Measurements from ENCODE around the gene METTL3. TPM values are rescaled to one million over a fixed set of nuclear protein-coding genes. Genes with fewer than 3 reads are reported as not detected.

Gene METTL3
- total and polyA plus RNA-seq, 2 of the 13 experiments (the other 11 are each of a cell fraction or from before 2014, with no cell fraction given) = 123 to 130 TPM

DNA sequence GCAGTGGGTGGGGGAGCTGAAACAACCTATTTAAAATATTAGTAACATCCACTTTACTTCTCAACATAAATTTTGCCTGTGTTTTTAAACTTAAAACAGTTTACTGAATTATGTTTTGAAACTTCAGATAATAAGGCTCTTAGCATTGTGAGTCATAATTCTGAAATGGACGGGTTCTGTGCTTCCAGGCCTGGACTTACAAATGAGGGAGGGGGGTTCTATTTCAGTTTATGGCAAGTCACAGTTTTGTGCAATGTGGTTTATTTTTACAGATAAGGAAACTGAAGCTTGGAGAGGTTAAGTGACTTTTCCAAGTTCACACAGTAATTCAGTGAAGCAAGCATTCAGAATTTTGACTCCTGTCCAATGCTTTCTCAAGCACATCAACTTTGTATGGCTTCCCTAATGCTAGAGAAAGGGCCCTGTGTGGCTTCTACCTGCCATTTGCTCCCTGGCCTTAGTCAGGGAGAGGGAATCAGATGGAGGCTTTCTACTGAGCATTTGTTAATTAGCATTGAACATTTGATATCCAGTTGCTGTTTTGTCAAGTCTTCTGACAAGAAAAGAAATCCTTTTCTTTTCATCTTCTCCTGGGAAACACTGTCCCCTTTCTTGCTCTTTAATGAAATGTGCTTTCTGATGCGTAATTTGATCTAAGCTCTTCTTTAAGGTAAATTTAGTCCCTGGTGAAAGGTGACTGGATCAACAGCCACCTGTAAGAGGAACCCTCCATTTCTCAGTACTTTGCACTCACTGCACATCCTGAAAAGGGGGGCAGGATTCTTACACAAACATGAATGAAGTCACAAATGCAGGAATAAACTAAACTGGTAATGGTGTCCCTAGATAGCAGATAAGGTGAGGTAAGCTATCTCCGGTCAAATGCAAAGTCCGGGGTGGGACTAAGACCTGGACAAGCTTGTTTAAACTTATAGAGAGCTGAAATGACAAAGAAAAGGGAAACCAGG, 17.5 kb upstream of the METTL3 start (continued):
- TF ChIP-seq ARID5B (CRISPR knock-in tag; IDR thresholded peaks at IDR 0.05) = peak; percentile 87
- TF ChIP-seq GABPA (IDR thresholded peaks at IDR 0.05; ENCODE audit: low read depth, low read length) = no peak
- peak; percentile 73 for TF ChIP-seq GABPA (CRISPR knock-in tag; IDR thresholded peaks at IDR 0.05; ENCODE audit: low read depth)
- TF ChIP-seq MLX (CRISPR knock-in tag; IDR thresholded peaks at IDR 0.05) = 0 out of 2 replicates have a peak, but pooled peaks have one; percentile 34
- no peak for TF ChIP-seq ZFP36L2 (CRISPR knock-in tag; IDR thresholded peaks at IDR 0.05)
- no peak for TF ChIP-seq NR0B2 (CRISPR knock-in tag; IDR thresholded peaks at IDR 0.05)
- TF ChIP-seq UBTF (CRISPR knock-in tag; IDR thresholded peaks at IDR 0.05) = 0 out of 2 replicates have a peak, but pooled peaks have one; percentile 10
- no peak for TF ChIP-seq ZNF18 (CRISPR knock-in tag; IDR thresholded peaks at IDR 0.05; ENCODE audit: insufficient replicate concordance)
- TF ChIP-seq NFYB (CRISPR knock-in tag; IDR thresholded peaks at IDR 0.05) = peak; percentile 32; the same call in 1 of the 2 replicates
- no peak for TF ChIP-seq ZNF207 (IDR thresholded peaks at IDR 0.05; ENCODE audit: borderline replicate concordance)
- TF ChIP-seq TRIM24 (CRISPR knock-in tag; IDR thresholded peaks at IDR 0.05) = no peak
- TF ChIP-seq ZNF790 (CRISPR knock-in tag; IDR thresholded peaks at IDR 0.05; ENCODE audit: borderline replicate concordance) = no peak
- TF ChIP-seq NFE2 (CRISPR knock-in tag; IDR thresholded peaks at IDR 0.05) = no peak
- no peak for TF ChIP-seq BRCA1 (CRISPR knock-in tag; IDR thresholded peaks at IDR 0.05)
- TF ChIP-seq ZFYVE20 (CRISPR knock-in tag; IDR thresholded peaks at IDR 0.05; ENCODE audit: borderline replicate concordance, low read depth) = no peak
- peak; percentile 91; the same call in 1 of the 2 replicates for TF ChIP-seq ZNF792 (CRISPR knock-in tag; IDR thresholded peaks at IDR 0.05)
- no peak for TF ChIP-seq CBX2 (IDR thresholded peaks at IDR 0.05; ENCODE audit: low read depth, low read length)
- TF ChIP-seq CBX2 (CRISPR knock-in tag; IDR thresholded peaks at IDR 0.05; ENCODE audit: low read depth) = no peak
- TF ChIP-seq EZH2 (conservative IDR thresholded peaks at IDR 0.05; ENCODE audit: low read depth, low read length) = no peak
- TF ChIP-seq SP4 (CRISPR knock-in tag; IDR thresholded peaks at IDR 0.05) = no peak
- TF ChIP-seq SNAPC5 (CRISPR knock-in tag; IDR thresholded peaks at IDR 0.05; ENCODE audit: borderline replicate concordance) = no peak
